ENCODE data around the gene USP32. TPM values are rescaled to one million over a fixed set of nuclear protein-coding genes. Genes with fewer than 3 reads are reported as not detected.

USP32 gene
- total RNA-seq, 4 donors from 2014 or later, result 14.7 to 86.0 (median 54.8) TPM

DNA sequence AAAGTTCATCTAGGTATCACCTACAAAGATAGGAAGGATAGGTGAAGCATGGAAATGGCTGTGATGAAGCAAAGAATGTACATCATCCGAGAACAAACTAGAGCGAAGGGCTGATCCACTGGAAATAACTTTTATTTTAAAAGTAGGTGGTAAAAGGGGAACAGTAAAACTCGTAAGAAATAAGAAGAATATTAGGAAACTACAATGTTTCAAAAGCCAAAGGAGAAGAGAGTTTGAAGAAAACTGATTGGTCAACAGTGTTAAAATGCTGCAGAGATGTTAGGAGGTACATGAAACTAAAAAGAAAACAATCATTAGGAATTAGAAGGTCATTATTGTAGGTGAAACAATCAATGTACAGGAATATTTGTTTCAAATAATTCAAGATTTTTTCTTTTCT is 108.1 kb downstream of the USP32 start:
- H3K4me1 ChIP-seq, result no peaks in the 10 kb centered on the region
- H3K27me3 ChIP-seq, result no peaks in the 10 kb centered on the region
- WGBS, 2 donors (ENCODE audit: low coverage in 1 of 2), result 92 to 100% methylated on average over 3 of the region's 3 CpGs
- no peak overlapping the region for H3K27ac ChIP-seq
- intact Hi-C loops (cut with DNase I; ENCODE audit: low total_unique reads), result no loop called here
- H3K36me3 ChIP-seq, result no peaks in the 10 kb centered on the region
- no peak overlapping the region for H3K4me3 ChIP-seq
- H3K9me3 ChIP-seq, result no peaks in the 10 kb centered on the region
- in situ Hi-C loops (cut with MboI; ENCODE audit: low pct_ligation_motif_present in 1 of 4, low pct_unique_long_range_greater_than_20kb in 1 of 4, low sequenced_read_pairs in 3 of 4), result no loop called here
- DNase-seq, result no peak
- TF ChIP-seq EP300 (IDR thresholded peaks at IDR 0.05; ENCODE audit: low read depth) (no peak), POLR2A (IDR thresholded peaks at IDR 0.05) (no peak), POLR2AphosphoS5 (IDR thresholded peaks at IDR 0.05) (no peak)
- TF ChIP-seq, protein P1, sequence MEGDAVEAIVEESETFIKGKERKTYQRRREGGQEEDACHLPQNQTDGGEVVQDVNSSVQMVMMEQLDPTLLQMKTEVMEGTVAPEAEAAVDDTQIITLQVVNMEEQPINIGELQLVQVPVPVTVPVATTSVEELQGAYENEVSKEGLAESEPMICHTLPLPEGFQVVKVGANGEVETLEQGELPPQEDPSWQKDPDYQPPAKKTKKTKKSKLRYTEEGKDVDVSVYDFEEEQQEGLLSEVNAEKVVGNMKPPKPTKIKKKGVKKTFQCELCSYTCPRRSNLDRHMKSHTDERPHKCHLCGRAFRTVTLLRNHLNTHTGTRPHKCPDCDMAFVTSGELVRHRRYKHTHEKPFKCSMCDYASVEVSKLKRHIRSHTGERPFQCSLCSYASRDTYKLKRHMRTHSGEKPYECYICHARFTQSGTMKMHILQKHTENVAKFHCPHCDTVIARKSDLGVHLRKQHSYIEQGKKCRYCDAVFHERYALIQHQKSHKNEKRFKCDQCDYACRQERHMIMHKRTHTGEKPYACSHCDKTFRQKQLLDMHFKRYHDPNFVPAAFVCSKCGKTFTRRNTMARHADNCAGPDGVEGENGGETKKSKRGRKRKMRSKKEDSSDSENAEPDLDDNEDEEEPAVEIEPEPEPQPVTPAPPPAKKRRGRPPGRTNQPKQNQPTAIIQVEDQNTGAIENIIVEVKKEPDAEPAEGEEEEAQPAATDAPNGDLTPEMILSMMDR (IDR thresholded peaks at IDR 0.05), result no peak

DNA sequence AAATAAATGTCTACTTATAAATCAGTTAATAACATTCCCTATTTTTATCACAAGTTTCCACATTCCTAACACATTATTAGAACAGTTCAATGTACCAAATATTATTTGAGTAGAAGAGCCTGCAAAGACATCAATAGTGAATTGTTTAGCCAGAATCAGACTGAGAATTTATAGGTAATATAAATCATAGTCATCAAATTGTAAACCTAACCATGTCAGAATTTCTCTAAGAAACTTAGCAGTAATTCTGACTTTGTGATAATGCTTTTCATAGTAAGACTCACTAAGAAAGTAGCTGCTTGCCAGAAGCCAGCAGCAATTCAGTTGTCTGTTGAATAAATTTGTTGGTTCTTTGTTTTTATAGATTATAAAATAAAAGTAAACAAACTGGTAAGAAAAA is 111.3 kb downstream of the USP32 start:
- no peaks in the 10 kb centered on the region for H3K9me3 ChIP-seq
- intact Hi-C loops (cut with DNase I; ENCODE audit: low total_unique reads), result no loop called here
- no peaks in the 10 kb centered on the region for H3K4me1 ChIP-seq
- no peaks in the 10 kb centered on the region for H3K36me3 ChIP-seq
- H3K27ac ChIP-seq, result no peak overlapping the region
- in situ Hi-C loops (cut with MboI; ENCODE audit: low pct_ligation_motif_present in 1 of 4, low pct_unique_long_range_greater_than_20kb in 1 of 4, low sequenced_read_pairs in 3 of 4), result no loop called here
- H3K27me3 ChIP-seq, result no peaks in the 10 kb centered on the region
- no peak for DNase-seq
- H3K4me3 ChIP-seq, result no peak overlapping the region
- TF ChIP-seq POLR2AphosphoS5 (IDR thresholded peaks at IDR 0.05) (no peak), POLR2A (IDR thresholded peaks at IDR 0.05) (no peak), EP300 (IDR thresholded peaks at IDR 0.05; ENCODE audit: low read depth) (no peak)
- TF ChIP-seq, protein P1 (IDR thresholded peaks at IDR 0.05), result no peak

DNA sequence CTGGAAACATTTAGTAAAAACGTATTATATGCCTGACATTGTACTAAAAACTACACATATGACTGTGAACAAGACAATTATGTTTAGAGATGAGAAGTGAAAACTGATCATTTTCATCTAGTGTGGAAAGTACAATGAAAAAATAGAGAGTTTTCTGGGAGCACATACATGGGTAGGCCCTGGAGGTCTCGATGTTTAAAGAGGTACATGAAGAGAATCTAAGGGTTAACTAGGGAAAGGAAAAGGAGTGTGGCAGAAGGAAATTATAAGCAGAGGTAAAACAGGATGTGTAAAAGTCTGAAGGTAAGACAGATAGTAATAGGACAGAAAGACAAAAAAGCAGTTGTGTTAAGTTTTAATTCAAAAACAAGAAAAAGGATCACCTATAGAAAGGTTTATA is 113.7 kb downstream of the USP32 start:
- no peaks in the 10 kb centered on the region for H3K4me1 ChIP-seq
- intact Hi-C loops (cut with DNase I; ENCODE audit: low total_unique reads), result no loop called here
- in situ Hi-C loops (cut with MboI; ENCODE audit: low pct_ligation_motif_present in 1 of 4, low pct_unique_long_range_greater_than_20kb in 1 of 4, low sequenced_read_pairs in 3 of 4), result no loop called here
- no peaks in the 10 kb centered on the region for H3K27me3 ChIP-seq
- 86 to 100% methylated on average over 2 of the region's 2 CpGs for WGBS, 2 donors (ENCODE audit: low coverage in 1 of 2)
- no peak overlapping the region for H3K4me3 ChIP-seq
- no peaks in the 10 kb centered on the region for H3K9me3 ChIP-seq
- TF ChIP-seq POLR2AphosphoS5 (IDR thresholded peaks at IDR 0.05) (no peak), POLR2A (IDR thresholded peaks at IDR 0.05) (no peak)
- no peaks in the 10 kb centered on the region for H3K36me3 ChIP-seq
- DNase-seq, result no peak
- no peak overlapping the region for H3K27ac ChIP-seq

DNA sequence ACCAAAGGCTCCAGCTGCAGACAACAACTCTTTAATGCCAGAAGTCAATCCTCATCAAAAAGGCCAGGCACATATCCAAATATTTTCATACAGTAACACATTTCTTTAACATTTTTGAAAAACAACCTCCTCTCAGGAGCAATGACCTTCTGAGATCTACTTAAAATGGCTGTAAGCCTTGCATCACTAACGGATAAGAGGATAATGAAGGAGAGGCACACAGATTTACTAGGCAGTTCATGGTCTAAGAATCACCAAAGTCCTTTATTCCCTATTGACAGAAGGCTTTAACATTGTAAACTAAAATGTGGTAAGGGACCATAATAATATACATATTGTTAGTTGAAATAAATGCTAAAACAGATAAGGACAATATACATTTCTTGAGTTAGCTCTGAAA is 114.7 kb downstream of the USP32 start:
- DNase-seq, result no peak
- intact Hi-C loops (cut with DNase I; ENCODE audit: low total_unique reads), result no loop called here
- Histone ChIP-seq H3K36me3 (no peaks in the 10 kb centered on the region), H3K4me1 (no peaks in the 10 kb centered on the region), H3K9me3 (no peaks in the 10 kb centered on the region), H3K27ac (no peak overlapping the region), H3K27me3 (no peaks in the 10 kb centered on the region), H3K4me3 (no peak overlapping the region)
- 90 to 100% methylated on average over 1 of the region's 1 CpG for WGBS, 2 donors (ENCODE audit: low coverage in 1 of 2)
- no peak for TF ChIP-seq EP300 (IDR thresholded peaks at IDR 0.05; ENCODE audit: low read depth)
- TF ChIP-seq POLR2A (IDR thresholded peaks at IDR 0.05), result no peak
- TF ChIP-seq, protein P1 (IDR thresholded peaks at IDR 0.05), result no peak
- TF ChIP-seq POLR2AphosphoS5 (IDR thresholded peaks at IDR 0.05), result no peak
- in situ Hi-C loops (cut with MboI; ENCODE audit: low pct_ligation_motif_present in 1 of 4, low pct_unique_long_range_greater_than_20kb in 1 of 4, low sequenced_read_pairs in 3 of 4), result no loop called here

DNA sequence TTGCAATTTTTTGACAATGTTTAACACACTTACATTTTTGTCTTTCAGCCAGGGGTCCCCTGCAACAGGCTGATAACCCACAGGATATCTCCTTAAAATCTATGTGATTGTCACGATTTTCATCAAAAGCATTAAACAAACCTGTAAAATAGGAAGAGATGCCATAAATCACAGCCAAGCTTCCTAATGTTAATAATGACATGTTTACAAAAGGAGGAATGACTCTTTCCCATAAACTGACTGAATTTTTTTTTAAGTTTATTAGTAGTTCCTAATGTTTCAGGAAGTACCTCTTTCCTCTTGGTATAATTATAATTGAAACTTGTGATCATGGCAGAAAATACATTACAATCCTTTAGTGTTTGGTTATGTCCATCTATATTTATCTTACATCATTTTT is 122.5 kb downstream of the USP32 start:
- Histone ChIP-seq H3K4me1 (no peaks in the 10 kb centered on the region), H3K27me3 (no peaks in the 10 kb centered on the region), H3K36me3 (peaks cover 0 to 13% (median 0%) of the 10 kb centered on the region in 4 donors), H3K4me3 (no peak overlapping the region), H3K27ac (no peak overlapping the region), H3K9me3 (no peaks in the 10 kb centered on the region)
- in situ Hi-C loops (cut with MboI; ENCODE audit: low pct_ligation_motif_present in 1 of 4, low pct_unique_long_range_greater_than_20kb in 1 of 4, low sequenced_read_pairs in 3 of 4) (no loop called here), intact Hi-C loops (cut with DNase I; ENCODE audit: low total_unique reads) (no loop called here)
- no peak for DNase-seq
- TF ChIP-seq, protein P1 (IDR thresholded peaks at IDR 0.05), result no peak
- TF ChIP-seq EP300 (IDR thresholded peaks at IDR 0.05; ENCODE audit: low read depth), result no peak
- 56 to 69% methylated on average over 1 of the region's 1 CpG for WGBS, 2 donors (ENCODE audit: low coverage in 1 of 2)
